Heart left ventricle (tissue), 16 donors: ENCODE measurements around the gene BHLHA9. TPM values are rescaled to one million over a fixed set of nuclear protein-coding genes. Genes with fewer than 3 reads are reported as not detected.
A peak's percentile ranks its signal among the peaks of the same experiment; 100 is the strongest.

Experiments used
- ATAC-seq, 4 donors: fragments of 200-7000 bp; cut with Tn5 transposase; one replicate each; pipeline ENCODE4 v1.9.1; 2020 to 2022; ENCODE audit warnings: moderate library complexity in 4 of 4, mild to moderate bottlenecking in 3 of 4, moderate number of reproducible peaks in 1 of 4
- DNase-seq, 5 donors: peaks; one replicate each; pipeline ENCODE4 v3.0.0-alpha.2; 2020
- H3K27ac ChIP-seq, 12 donors: fragments of 200-600 bp; sonication (generic) in 4 of 12; one replicate each; pipeline versions ENCODE4 v1.5.0 to v1.8.0; 2016 to 2022; ENCODE audit warnings: mild to moderate bottlenecking in 2 of 12
- H3K27me3 ChIP-seq, 9 donors: fragments of 200-600 bp; sonication (generic) in 2 of 9; one replicate each; pipeline versions ENCODE4 v1.5.1 to v1.8.0; 2016 to 2022; ENCODE audit warnings: mild to moderate bottlenecking in 3 of 9
- H3K36me3 ChIP-seq, 9 donors: fragments of 200-600 bp; sonication (generic) in 2 of 9; one replicate each; pipeline versions ENCODE4 v1.5.0 to v1.8.0; 2018 to 2022; ENCODE audit warnings: mild to moderate bottlenecking in 2 of 9
- H3K4me1 ChIP-seq, 12 donors: fragments of 200-600 bp; sonication (generic) in 4 of 12; one replicate each; pipeline versions ENCODE4 v1.5.0 to v1.8.0; 2016 to 2022; ENCODE audit warnings: mild to moderate bottlenecking in 3 of 12
- H3K4me3 ChIP-seq, 12 donors: fragments of 200-600 bp; sonication (generic) in 4 of 12; one replicate each; pipeline versions ENCODE4 v1.5.0 to v1.8.0; 2017 to 2022; ENCODE audit warnings: mild to moderate bottlenecking in 9 of 12, moderate library complexity in 4 of 12
- H3K9me3 ChIP-seq, 12 donors: fragments of 200-600 bp; sonication (generic) in 4 of 12; one replicate each; pipeline versions ENCODE4 v1.5.0 to v1.8.0; 2016 to 2022; ENCODE audit warnings: mild to moderate bottlenecking in 1 of 12
- CTCF ChIP-seq, 12 donors: fragments of 200-600 bp; sonication (generic) in 4 of 12; IDR thresholded peaks; one replicate each; pipeline versions ENCODE4 v1.5.0 to v1.8.0; 2018 to 2022; ENCODE audit warnings: antibody characterized with exemption in 12 of 12, mild to moderate bottlenecking in 5 of 12
- POLR2A ChIP-seq, 2 donors: fragments of 450-650 bp; IDR thresholded peaks; one replicate each; pipeline ENCODE4 v1.6.1; 2017; ENCODE audit warnings: antibody characterized with exemption in 2 of 2, mild to moderate bottlenecking in 2 of 2, moderate library complexity in 2 of 2
- WGBS, 4 donors: extraction: QIAGEN DNeasy Blood & Tissue Kit in 2 of 4; methylation state at CpG; one replicate each; pipeline versions ENCODE4 v1.1.5 to v1.1.7; 2013 to 2018; 5-methylcytosine and 5-hydroxymethylcytosine counted together
- intact Hi-C, 10 donors: fragments of 100-400 bp; cut with DNase I; formaldehyde crosslinking; loops; one replicate each; pipeline versions ENCODE4 v1.11.1 to v1.14.2; 2022
- polyA plus RNA-seq, 2 donors: library from polyadenylated mRNA; stranded (reverse); fragments of 200-250 nt; gene quantifications; one replicate each; pipeline ENCODE4 v1.2.3, GENCODE V29; 2013
- total RNA-seq, 9 donors: library from RNA; depleted of rRNA in 2 of 9; stranded (reverse); fragments of >200 nt in 2 of 9; fragmentation: NEBNext Ultra II Directional in 3 of 9; extraction: Animal tissue kit (Norgen Biotek cat#: 25700) in 3 of 9; gene quantifications; one replicate each; pipeline versions ENCODE4 v1.1.0 to v1.2.4, GENCODE V29; 2016 to 2023
- donor health status: ischemic (EF 13 %, LVEDD 7.1; RV severe dilation, severe dysfunction).
- donor health status: healthy with polysubstance abuse.
- donor health status: DM: no; HTN: yes; CAD: no.
- donor health status: DM: no; HTN: no; CAD: no.
- donor health status: ischemic (EF 25% LVEDD 6.9; RV normal size, moderate dysfunction).
- donor health status: ischemic (EF 25% LVEDD 5.7; RV mildly dilated, moderate dysfunction).
- donor health status: healthy.
- donor health status: DM: yes; HTN: yes; CAD: no.
- donor health status: ischemic (EF 35%, LVEDD 5.7; RV mildly dilated, moderate dysfunction).
- donor health status: nonischemic (EF 11% LVEDD 7.7; RV severe dilation, severe dysfunction).
- donor health status: DM: yes; HTN: yes; CAD: no.
- donor health status: PGD.
- donor health status: ischemic (EF 29% LVEDD 5.4; RV normal size, mild dysfunction).
- donor health status: nonischemic (EF 23%, LVEDD 6.1; RV moderate dilation, normal function).

BHLHA9 gene
- total and polyA plus RNA-seq, 11 donors, result not detected

- Histone ChIP-seq H3K36me3 (no peaks in the 10 kb centered on the region), H3K9me3 (peaks cover 0 to 5% (median 0%) of the 10 kb centered on the region in 12 donors), H3K4me3 (no peak overlapping the region), H3K27me3 (no peaks in the 10 kb centered on the region), H3K27ac (no peak overlapping the region), H3K4me1 (no peaks in the 10 kb centered on the region)
- TF ChIP-seq CTCF (IDR thresholded peaks at IDR 0.05) (no peak), POLR2A (IDR thresholded peaks at IDR 0.05) (no peak)
- ATAC-seq (no peak), DNase-seq (no peak)
- intact Hi-C loops, result loop anchor here in 1 of 10 donors (2.0 kb wide), 1 partner anchor 50 kb away; no protein-coding TSS in a partner anchor
- whole genome bisulfite sequencing, 4 donors, result 77 to 82% (median 80%) methylated on average over 9 of the region's 9 CpGs
Measured at GRCh38 chr17:1244606-1245012, 25.6 kb upstream of the BHLHA9 start.

- WGBS, 4 donors, result 53 to 60% (median 58%) methylated on average over 16 of the region's 16 CpGs
- no peak overlapping the region for H3K4me3 ChIP-seq
- H3K27ac ChIP-seq, result peak overlapping the region in 6 of 12 donors; percentile 11 to 43 (median 28)
- peak in 2 of 4 donors; percentile 33 to 57 for ATAC-seq
- peaks cover 0 to 5% (median 0%) of the 10 kb centered on the region in 12 donors for H3K9me3 ChIP-seq
- intact Hi-C loops, result no loop called here
- peak; percentile 57 to 69 (median 64) for DNase-seq
- peaks cover 0 to 25% (median 9%) of the 10 kb centered on the region in 12 donors for H3K4me1 ChIP-seq
- H3K36me3 ChIP-seq, result no peaks in the 10 kb centered on the region
- no peak for TF ChIP-seq CTCF (IDR thresholded peaks at IDR 0.05)
- no peak for TF ChIP-seq POLR2A (IDR thresholded peaks at IDR 0.05)
- no peaks in the 10 kb centered on the region for H3K27me3 ChIP-seq
Measured at GRCh38 chr17:1251866-1252608, 18.2 kb upstream of the BHLHA9 start.

GRCh38 chr17:1255041-1255440, 15.2 kb upstream of the BHLHA9 start:
- 66 to 75% (median 68%) methylated on average over 6 of the region's 6 CpGs for WGBS, 4 donors
- TF ChIP-seq POLR2A (IDR thresholded peaks at IDR 0.05), result no peak
- TF ChIP-seq CTCF (IDR thresholded peaks at IDR 0.05), result no peak
- no peak overlapping the region for H3K4me3 ChIP-seq
- ATAC-seq, result no peak
- no peaks in the 10 kb centered on the region for H3K36me3 ChIP-seq
- peaks cover 0 to 5% (median 0%) of the 10 kb centered on the region in 9 donors for H3K27me3 ChIP-seq
- no peak for DNase-seq
- no peaks in the 10 kb centered on the region for H3K9me3 ChIP-seq
- peaks cover 0 to 33% (median 17%) of the 10 kb centered on the region in 12 donors for H3K4me1 ChIP-seq
- intact Hi-C loops, result loop anchor here in 5 of 10 donors (5.0 kb wide), 3 partner anchors 77 to 392 kb away; partner anchors contain the start of genes RILP (in 1 of the 5) and SCARF1 (in 1 of the 5)
- H3K27ac ChIP-seq, result no peak overlapping the region

- WGBS, 4 donors, result 59 to 67% (median 61%) methylated on average over 16 of the region's 16 CpGs
- no peaks in the 10 kb centered on the region for H3K36me3 ChIP-seq
- intact Hi-C loops, result loop anchor here in 5 of 10 donors (5.0 kb wide), 3 partner anchors 76 to 391 kb away; partner anchors contain the start of genes RILP (in 1 of the 5) and SCARF1 (in 1 of the 5)
- DNase-seq (peak in 1 of 5 donors; percentile 30), ATAC-seq (peak in 2 of 4 donors; percentile 19 to 25)
- H3K27ac ChIP-seq, result peak overlapping the region in 2 of 12 donors; percentile 24 to 30
- no peaks in the 10 kb centered on the region for H3K9me3 ChIP-seq
- TF ChIP-seq POLR2A (IDR thresholded peaks at IDR 0.05) (no peak), CTCF (IDR thresholded peaks at IDR 0.05) (no peak)
- peaks cover 0 to 37% (median 19%) of the 10 kb centered on the region in 12 donors for H3K4me1 ChIP-seq
- H3K27me3 ChIP-seq, result peaks cover 0 to 12% (median 0%) of the 10 kb centered on the region in 9 donors
- no peak overlapping the region for H3K4me3 ChIP-seq
Measured at GRCh38 chr17:1256699-1257098, 13.5 kb upstream of the BHLHA9 start.
